Kidney epithelial cell (primary cell): ENCODE results near the gene ABCG1. TPM values are rescaled to one million over a fixed set of nuclear protein-coding genes. Genes with fewer than 3 reads are reported as not detected.

Experiments
- DNase-seq: peaks from one replicate; pipeline ENCODE4 v3.0.0-alpha.2; 2010; ENCODE audit warnings: low read depth
- H3K27me3 ChIP-seq: 2 replicates; pipeline ENCODE4 v1.6.0; 2011; ENCODE audit warnings: low read length; ENCODE audit not compliant: control insufficient read depth, insufficient read depth
- H3K36me3 ChIP-seq: 2 replicates; pipeline ENCODE4 v1.5.1; 2011; ENCODE audit warnings: low read length; ENCODE audit not compliant: control insufficient read depth, insufficient read depth
- H3K4me3 ChIP-seq: 2 replicates; pipeline ENCODE4 v1.5.1; 2011; ENCODE audit warnings: low read depth, mild to moderate bottlenecking, control low read depth, low read length
- total RNA-seq: library from RNA; depleted of rRNA; stranded (reverse); fragments of >200 nt; gene quantifications from 2 replicates; pipeline ENCODE4 v1.2.3, GENCODE V29; 2015
- TF ChIP-seq, protein P1 (sequence below): IDR thresholded peaks from 2 replicates; pipeline ENCODE4 v1.5.1; 2011; ENCODE audit warnings: mild to moderate bottlenecking, moderate library complexity, low read length, control low read depth, inconsistent platforms; ENCODE audit not compliant: insufficient read depth, poor library complexity, severe bottlenecking

Gene ABCG1
- total RNA-seq, 1 donor from 2014 or later = 3.6 TPM

DNA sequence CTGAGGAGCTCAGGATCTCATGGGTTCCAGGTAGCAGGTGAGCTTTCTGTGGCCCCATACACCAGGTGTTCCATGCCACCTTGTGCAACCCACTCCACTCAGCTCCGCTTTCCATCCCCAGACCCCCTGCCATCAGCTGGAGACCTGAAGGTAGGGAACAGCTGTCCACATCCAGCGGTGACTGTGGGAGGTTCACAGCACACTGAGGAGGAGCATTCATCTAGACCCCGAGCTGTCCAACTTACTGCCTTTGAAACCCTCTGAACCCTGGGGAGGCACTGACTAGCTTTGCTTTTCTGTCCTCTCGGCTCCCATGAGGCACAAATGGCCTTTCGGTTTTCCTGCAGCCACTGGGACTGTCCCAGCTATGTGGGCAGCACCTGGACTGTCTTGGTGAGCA is 27.9 kb upstream of the ABCG1 start:
- H3K36me3 ChIP-seq = no peaks in the 10 kb centered on the region
- no peak for DNase-seq
- TF ChIP-seq, protein P1, sequence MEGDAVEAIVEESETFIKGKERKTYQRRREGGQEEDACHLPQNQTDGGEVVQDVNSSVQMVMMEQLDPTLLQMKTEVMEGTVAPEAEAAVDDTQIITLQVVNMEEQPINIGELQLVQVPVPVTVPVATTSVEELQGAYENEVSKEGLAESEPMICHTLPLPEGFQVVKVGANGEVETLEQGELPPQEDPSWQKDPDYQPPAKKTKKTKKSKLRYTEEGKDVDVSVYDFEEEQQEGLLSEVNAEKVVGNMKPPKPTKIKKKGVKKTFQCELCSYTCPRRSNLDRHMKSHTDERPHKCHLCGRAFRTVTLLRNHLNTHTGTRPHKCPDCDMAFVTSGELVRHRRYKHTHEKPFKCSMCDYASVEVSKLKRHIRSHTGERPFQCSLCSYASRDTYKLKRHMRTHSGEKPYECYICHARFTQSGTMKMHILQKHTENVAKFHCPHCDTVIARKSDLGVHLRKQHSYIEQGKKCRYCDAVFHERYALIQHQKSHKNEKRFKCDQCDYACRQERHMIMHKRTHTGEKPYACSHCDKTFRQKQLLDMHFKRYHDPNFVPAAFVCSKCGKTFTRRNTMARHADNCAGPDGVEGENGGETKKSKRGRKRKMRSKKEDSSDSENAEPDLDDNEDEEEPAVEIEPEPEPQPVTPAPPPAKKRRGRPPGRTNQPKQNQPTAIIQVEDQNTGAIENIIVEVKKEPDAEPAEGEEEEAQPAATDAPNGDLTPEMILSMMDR = no peak
- peaks cover 2% of the 10 kb centered on the region for H3K27me3 ChIP-seq
- H3K4me3 ChIP-seq = no peak overlapping the region

DNA sequence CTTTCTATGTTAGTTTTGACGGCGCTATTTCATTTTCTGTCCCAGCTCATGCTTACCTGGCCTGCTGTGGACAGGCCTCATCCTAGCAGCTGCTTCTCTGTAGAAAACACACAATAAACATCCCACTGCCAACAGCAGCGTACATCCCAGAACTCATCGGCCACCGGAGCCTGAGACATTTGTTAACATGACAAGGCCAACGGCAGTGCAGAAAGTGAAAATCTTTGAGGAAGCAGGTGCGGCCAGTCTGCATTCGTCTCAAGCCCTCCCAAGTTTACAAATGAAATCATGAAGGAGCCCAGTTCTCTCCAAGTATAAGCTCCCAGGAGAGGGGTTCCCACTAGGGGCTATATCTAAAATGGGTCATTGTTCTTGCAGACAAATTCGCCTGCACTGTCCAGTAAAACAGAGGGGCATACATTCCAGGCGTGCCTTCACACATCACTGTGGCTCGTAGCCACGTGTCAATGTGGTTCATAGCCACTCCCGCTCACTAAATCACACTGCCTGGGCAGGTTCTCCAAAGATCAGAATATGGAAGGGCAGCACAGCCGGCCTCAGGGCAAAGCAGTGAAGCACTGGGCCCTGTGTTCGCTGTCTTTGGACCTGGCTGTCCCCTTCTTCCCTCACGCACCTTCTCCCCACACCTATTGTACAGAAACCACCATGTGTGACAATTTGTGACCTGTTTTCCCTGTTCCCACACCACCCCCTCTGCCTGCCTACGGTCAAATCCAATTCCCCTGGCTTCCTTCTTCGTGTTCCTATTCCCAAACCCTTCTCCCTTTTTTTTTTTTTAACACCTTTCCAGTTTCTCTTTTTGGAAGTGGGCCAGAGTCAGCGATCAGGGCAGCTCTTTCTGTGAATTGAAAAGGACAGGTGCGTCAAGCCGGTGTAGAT is 27.0 kb upstream of the ABCG1 start:
- no peaks in the 10 kb centered on the region for H3K36me3 ChIP-seq
- H3K27me3 ChIP-seq = peaks cover 2% of the 10 kb centered on the region
- TF ChIP-seq, protein P1 = no peak
- no peak overlapping the region for H3K4me3 ChIP-seq
- no peak for DNase-seq

DNA sequence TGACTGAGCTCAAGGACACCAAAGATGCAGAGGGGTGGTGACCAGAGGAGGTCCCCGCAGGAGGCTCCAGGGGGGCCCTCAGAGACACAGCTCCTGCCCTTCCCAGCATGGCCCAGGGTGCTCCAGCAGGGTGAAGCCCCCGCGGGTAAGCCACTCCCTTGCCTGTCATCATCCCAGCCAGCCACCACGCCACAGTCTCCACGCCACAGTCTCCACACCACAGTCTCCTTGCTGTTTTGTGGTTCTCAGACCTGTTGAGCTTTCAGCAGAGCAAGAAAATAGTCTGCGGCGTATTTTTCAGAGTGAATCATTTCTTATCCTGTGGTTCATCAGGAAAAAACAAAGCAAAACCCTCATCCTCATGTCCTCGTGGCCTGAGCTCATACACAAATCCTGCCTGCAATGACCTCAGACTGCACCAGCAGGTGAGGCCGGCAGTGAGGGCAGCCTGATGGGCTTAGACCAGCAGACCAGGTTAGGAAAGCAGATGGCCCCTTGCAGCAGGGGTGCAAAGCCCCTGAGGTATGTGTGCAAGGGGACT is 25.7 kb upstream of the ABCG1 start:
- Histone ChIP-seq H3K27me3 (peaks cover 2% of the 10 kb centered on the region), H3K4me3 (no peak overlapping the region), H3K36me3 (no peaks in the 10 kb centered on the region)
- TF ChIP-seq, protein P1 = no peak
- DNase-seq = no peak

DNA sequence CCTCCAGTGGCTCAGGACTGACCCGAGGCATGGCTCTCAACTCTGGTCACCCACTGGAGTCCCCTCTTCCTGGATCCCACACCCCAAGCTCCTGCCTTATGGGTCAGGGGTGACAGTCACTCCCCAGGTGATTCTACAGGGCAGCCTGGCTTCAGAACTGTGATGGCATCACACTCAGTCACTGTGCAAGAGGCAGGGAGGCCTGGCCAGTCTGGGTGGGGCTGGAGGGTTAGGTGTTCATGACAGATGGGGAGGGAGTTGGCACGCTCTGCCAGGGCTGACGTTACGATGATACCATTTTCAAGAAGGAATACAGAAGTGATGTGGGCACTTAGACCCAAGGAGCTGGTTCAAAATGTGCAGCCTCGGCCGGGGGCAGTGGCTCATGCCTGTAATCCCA is 25.2 kb upstream of the ABCG1 start:
- TF ChIP-seq, protein P1 = no peak
- Histone ChIP-seq H3K36me3 (no peaks in the 10 kb centered on the region), H3K27me3 (peaks cover 2% of the 10 kb centered on the region), H3K4me3 (no peak overlapping the region)
- DNase-seq = no peak

DNA sequence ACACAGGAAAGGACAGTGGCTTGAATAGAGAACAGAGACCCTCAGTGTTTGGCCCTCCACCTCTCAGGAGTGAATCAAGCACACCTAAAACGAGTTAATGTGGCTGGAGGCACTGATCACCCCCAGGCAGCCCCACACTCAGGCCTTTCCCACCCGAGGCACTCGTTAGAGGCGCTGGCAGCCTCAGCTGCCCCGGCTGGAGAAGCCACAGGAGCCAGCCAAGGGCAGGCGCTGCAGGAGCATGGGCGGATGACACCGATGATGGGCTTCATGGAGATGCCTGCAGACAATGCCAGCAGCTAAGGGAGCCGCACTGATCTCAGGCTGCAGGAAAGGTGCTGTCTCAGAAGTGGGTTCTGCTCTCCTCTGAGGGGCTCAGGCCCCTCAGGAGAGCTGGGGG is 24.1 kb upstream of the ABCG1 start:
- DNase-seq = no peak
- Histone ChIP-seq H3K27me3 (peaks cover 2% of the 10 kb centered on the region), H3K36me3 (no peaks in the 10 kb centered on the region), H3K4me3 (no peak overlapping the region)
- TF ChIP-seq, protein P1 = no peak
